Measurements from ENCODE around the gene BCAS3.

- TF ChIP-seq CTCF (IDR thresholded peaks at IDR 0.05; ENCODE audit: low read depth, low read length, poor library complexity, severe bottlenecking) (no peak), EZH2phosphoT487 (IDR thresholded peaks at IDR 0.05; ENCODE audit: borderline replicate concordance, low read length) (no peak)
Observed at GRCh38 chr17:61211236-61211635, 533.6 kb downstream of the BCAS3 start.

Measured in DOHH2 (cell line).